ENCODE measurements around the gene SYT17.

SYT17 gene

GRCh38 chr16:19174478-19174877 lies 6.4 kb downstream of the SYT17 start:
- H3K4me1 ChIP-seq (ENCODE audit: control insufficient read depth, insufficient read depth, low read length): no peaks in the 10 kb centered on the region
- no peaks in the 10 kb centered on the region for H3K9me3 ChIP-seq (ENCODE audit: control insufficient read depth, insufficient read depth, low read length)
- H3K27ac ChIP-seq (ENCODE audit: low read depth, low read length): no peak overlapping the region
- H3K36me3 ChIP-seq (ENCODE audit: control insufficient read depth, insufficient read depth, low read length): no peaks in the 10 kb centered on the region
- H3K9ac ChIP-seq (ENCODE audit: low read depth, low read length): no peak overlapping the region
- no peak overlapping the region for H3K4me3 ChIP-seq (ENCODE audit: low read depth, low read length)
- H3K27me3 ChIP-seq (ENCODE audit: control insufficient read depth, insufficient read depth, low read length): peaks cover 7% of the 10 kb centered on the region

DNA sequence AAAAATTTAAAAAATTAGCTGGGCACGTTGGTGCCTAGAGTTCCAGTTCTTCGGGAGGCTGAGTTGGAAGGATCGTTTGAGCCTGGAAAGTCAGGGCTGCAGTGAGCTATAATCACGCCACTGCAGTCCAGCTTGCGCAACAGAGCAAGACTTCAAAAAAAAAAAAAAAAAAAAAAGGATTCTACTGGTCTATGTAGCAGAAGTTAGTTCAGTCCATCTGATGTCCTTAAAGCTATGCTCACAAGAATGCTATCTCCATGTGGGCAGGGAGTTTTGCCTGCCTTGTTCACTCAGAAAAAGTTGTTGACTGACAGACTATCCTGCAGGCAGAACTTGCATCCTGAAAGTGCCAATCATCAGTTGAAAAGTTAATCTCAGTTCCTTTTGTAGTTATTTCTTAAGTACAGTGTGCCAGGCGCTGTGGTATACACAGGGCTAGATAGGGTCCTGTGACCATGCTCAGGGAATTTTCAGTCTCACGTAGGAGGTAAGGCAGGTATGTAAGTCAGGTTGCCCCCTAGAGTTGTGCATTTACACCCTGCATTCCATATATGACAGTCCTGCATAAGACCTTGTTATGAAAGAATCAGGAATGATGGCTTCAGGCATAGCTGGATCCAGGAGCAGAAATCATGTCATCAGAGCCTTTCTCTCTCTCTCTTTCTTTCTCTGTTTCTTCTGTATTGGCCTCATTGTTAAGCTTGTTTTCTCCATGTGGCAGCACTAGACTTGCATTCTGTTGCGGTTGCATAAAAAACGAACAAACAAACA lies 7.6 kb downstream of the SYT17 start:
- Histone ChIP-seq H3K27ac (ENCODE audit: low read depth, low read length) (no peak overlapping the region), H3K4me1 (ENCODE audit: control insufficient read depth, insufficient read depth, low read length) (no peaks in the 10 kb centered on the region), H3K9me3 (ENCODE audit: control insufficient read depth, insufficient read depth, low read length) (no peaks in the 10 kb centered on the region), H3K36me3 (ENCODE audit: control insufficient read depth, insufficient read depth, low read length) (no peaks in the 10 kb centered on the region), H3K9ac (ENCODE audit: low read depth, low read length) (no peak overlapping the region), H3K27me3 (ENCODE audit: control insufficient read depth, insufficient read depth, low read length) (no peaks in the 10 kb centered on the region), H3K4me3 (ENCODE audit: low read depth, low read length) (no peak overlapping the region)

DNA sequence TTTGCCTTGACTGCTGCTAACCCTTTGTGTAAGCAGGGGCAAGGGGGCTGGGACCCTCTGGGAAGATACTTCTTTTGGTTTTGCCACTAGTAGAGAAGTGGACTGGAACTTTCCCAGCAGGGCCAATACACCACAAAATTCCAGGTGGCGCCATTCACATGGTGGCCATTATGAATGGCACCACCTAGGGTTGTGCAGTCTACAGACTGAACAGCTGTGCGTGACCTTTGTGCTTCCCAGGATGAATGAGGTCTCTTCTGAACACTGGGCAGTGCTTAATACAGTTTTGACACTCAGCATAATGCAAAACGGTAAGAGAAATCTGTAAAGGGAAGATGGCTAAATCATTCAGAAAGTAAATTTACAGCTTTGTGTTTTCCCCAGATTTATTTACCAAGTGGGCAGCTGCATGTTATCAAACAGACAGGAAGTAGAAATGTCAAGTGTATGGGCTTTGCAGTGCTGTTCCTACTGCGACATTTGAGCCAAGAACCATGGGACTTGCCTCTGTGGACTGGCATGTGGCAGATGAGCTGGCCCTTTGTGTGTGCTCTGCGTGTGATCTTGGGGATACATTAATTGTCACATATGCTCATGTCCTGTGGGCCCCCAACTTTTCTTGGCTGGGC lies 9.2 kb downstream of the SYT17 start:
- no peak overlapping the region for H3K4me3 ChIP-seq (ENCODE audit: low read depth, low read length)
- no peak overlapping the region for H3K27ac ChIP-seq (ENCODE audit: low read depth, low read length)
- H3K4me1 ChIP-seq (ENCODE audit: control insufficient read depth, insufficient read depth, low read length): no peaks in the 10 kb centered on the region
- H3K27me3 ChIP-seq (ENCODE audit: control insufficient read depth, insufficient read depth, low read length): no peaks in the 10 kb centered on the region
- H3K36me3 ChIP-seq (ENCODE audit: control insufficient read depth, insufficient read depth, low read length): no peaks in the 10 kb centered on the region
- no peaks in the 10 kb centered on the region for H3K9me3 ChIP-seq (ENCODE audit: control insufficient read depth, insufficient read depth, low read length)
- no peak overlapping the region for H3K9ac ChIP-seq (ENCODE audit: low read depth, low read length)

GRCh38 chr16:19179546-19180490 lies 11.8 kb downstream of the SYT17 start:
- Histone ChIP-seq H3K36me3 (ENCODE audit: control insufficient read depth, insufficient read depth, low read length) (no peaks in the 10 kb centered on the region; the same call in 1 of the 2 replicates), H3K27me3 (ENCODE audit: control insufficient read depth, insufficient read depth, low read length) (no peaks in the 10 kb centered on the region), H3K9ac (ENCODE audit: low read depth, low read length) (no peak overlapping the region), H3K27ac (ENCODE audit: low read depth, low read length) (no peak overlapping the region), H3K4me3 (ENCODE audit: low read depth, low read length) (no peak overlapping the region), H3K4me1 (ENCODE audit: control insufficient read depth, insufficient read depth, low read length) (0 out of 2 replicates have a peak, but pooled peaks cover 5% of the 10 kb centered on the region), H3K9me3 (ENCODE audit: control insufficient read depth, insufficient read depth, low read length) (no peaks in the 10 kb centered on the region)

DNA sequence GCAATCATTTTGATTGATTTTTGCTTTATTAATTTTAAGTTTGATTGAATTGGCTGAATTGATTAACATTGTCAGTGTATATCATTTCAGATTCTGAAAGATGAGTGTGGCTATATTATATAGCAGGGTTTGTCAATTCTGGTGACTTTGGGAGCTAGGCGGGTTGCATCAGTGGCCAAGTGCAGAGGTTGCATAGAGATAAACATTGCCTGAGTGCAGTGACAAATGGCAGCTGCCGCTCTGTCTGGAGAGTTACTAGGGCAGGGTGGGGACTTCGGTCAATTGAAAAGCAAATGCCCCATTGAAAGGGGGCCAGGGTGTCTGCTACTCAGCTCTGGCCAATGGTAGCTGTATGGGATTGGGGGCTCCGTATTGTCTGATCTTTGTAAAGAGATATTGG lies 12.7 kb downstream of the SYT17 start:
- Histone ChIP-seq H3K27ac (ENCODE audit: low read depth, low read length) (no peak overlapping the region), H3K9ac (ENCODE audit: low read depth, low read length) (no peak overlapping the region), H3K4me3 (ENCODE audit: low read depth, low read length) (no peak overlapping the region), H3K27me3 (ENCODE audit: control insufficient read depth, insufficient read depth, low read length) (no peaks in the 10 kb centered on the region), H3K9me3 (ENCODE audit: control insufficient read depth, insufficient read depth, low read length) (no peaks in the 10 kb centered on the region), H3K4me1 (ENCODE audit: control insufficient read depth, insufficient read depth, low read length) (peaks cover 8% of the 10 kb centered on the region; the same call in 1 of the 2 replicates), H3K36me3 (ENCODE audit: control insufficient read depth, insufficient read depth, low read length) (no peaks in the 10 kb centered on the region; the same call in 1 of the 2 replicates)

DNA sequence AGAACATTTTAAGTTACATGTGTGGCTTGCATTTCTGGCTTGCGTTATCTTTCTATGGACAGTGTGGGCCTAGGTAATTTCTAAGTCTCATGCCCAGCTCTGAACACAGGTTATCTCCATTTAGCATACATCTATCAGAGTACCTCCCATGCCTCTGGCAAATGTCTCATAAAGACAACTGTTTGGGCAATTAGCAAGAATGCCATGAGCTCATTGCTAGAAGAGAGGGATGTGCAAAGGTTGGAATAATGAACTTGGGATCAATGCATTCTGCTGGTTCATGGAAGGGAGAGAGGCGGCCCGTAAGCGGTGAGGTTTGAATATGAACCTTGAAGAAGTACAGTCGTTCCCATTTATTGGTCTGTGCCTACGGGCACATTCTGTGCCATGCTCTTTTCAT lies 14.4 kb downstream of the SYT17 start:
- Histone ChIP-seq H3K9ac (ENCODE audit: low read depth, low read length) (no peak overlapping the region), H3K4me1 (ENCODE audit: control insufficient read depth, insufficient read depth, low read length) (peaks cover 8% of the 10 kb centered on the region; the same call in 1 of the 2 replicates), H3K9me3 (ENCODE audit: control insufficient read depth, insufficient read depth, low read length) (no peaks in the 10 kb centered on the region), H3K27me3 (ENCODE audit: control insufficient read depth, insufficient read depth, low read length) (no peaks in the 10 kb centered on the region), H3K27ac (ENCODE audit: low read depth, low read length) (no peak overlapping the region), H3K36me3 (ENCODE audit: control insufficient read depth, insufficient read depth, low read length) (no peaks in the 10 kb centered on the region; the same call in 1 of the 2 replicates), H3K4me3 (ENCODE audit: low read depth, low read length) (no peak overlapping the region)

DNA sequence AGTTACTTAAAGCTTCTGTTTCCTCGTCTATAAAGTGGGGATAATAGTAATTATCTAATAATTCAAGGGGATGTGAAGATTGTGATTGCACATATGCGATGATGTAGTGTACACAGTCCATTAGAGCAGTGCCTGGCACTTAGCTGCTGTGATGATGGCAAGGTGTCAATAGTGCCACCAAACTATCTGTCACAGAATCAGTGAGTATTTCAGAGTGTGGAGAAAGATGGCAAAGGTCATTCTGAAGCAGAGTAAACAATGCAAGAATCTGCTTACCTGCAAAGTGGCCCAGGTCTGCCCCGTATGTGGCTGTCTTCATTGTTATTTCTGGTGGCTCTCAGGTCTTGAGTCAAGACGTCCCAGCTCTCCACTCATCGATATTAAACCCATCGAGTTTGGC lies 15.1 kb downstream of the SYT17 start:
- no peaks in the 10 kb centered on the region for H3K9me3 ChIP-seq (ENCODE audit: control insufficient read depth, insufficient read depth, low read length)
- H3K9ac ChIP-seq (ENCODE audit: low read depth, low read length): no peak overlapping the region
- no peak overlapping the region for H3K4me3 ChIP-seq (ENCODE audit: low read depth, low read length)
- H3K4me1 ChIP-seq (ENCODE audit: control insufficient read depth, insufficient read depth, low read length): peaks cover 8% of the 10 kb centered on the region; the same call in 1 of the 2 replicates
- H3K27ac ChIP-seq (ENCODE audit: low read depth, low read length): no peak overlapping the region
- no peaks in the 10 kb centered on the region for H3K27me3 ChIP-seq (ENCODE audit: control insufficient read depth, insufficient read depth, low read length)
- no peaks in the 10 kb centered on the region; the same call in none of the 2 replicates for H3K36me3 ChIP-seq (ENCODE audit: control insufficient read depth, insufficient read depth, low read length)

DNA sequence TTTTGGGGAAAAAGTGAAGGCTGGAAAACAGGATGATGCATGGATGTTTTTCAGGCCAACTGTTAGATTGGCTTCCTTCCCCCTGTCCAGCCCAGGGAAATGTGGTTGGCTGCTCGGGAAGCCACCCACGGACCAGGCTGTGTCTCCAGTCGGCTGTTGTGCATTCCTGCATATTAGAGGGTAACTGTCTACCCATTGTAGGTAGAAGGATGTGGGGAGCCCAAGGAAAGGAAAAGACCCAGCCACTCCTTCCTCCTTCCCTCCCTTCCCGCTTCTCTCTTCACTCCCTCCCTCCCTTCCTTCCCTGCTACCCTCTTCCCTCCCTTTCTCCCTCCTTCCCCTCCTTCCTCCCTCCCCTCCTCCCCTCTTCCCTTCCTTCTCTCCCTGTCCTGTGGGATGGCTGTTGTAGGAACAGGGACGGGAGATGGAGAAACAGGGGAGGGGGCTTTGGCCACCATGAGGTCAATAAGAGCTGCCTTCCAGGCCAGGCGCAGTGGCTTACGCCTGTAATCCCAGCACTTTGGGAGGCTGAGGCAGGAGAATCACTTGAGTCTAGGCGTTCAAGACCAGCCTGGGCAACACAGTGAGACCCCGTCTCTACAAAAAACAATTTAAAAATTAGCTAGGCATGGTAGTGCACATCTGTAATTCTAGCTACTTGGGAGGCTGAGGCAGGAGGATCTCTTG lies 16.9 kb downstream of the SYT17 start:
- H3K4me1 ChIP-seq (ENCODE audit: control insufficient read depth, insufficient read depth, low read length): peaks cover 8% of the 10 kb centered on the region; the same call in 1 of the 2 replicates
- H3K27me3 ChIP-seq (ENCODE audit: control insufficient read depth, insufficient read depth, low read length): no peaks in the 10 kb centered on the region
- H3K27ac ChIP-seq (ENCODE audit: low read depth, low read length): peak overlapping the region; percentile 2
- H3K9ac ChIP-seq (ENCODE audit: low read depth, low read length): no peak overlapping the region
- H3K36me3 ChIP-seq (ENCODE audit: control insufficient read depth, insufficient read depth, low read length): no peaks in the 10 kb centered on the region; the same call in none of the 2 replicates
- H3K9me3 ChIP-seq (ENCODE audit: control insufficient read depth, insufficient read depth, low read length): no peaks in the 10 kb centered on the region
- H3K4me3 ChIP-seq (ENCODE audit: low read depth, low read length): no peak overlapping the region

DNA sequence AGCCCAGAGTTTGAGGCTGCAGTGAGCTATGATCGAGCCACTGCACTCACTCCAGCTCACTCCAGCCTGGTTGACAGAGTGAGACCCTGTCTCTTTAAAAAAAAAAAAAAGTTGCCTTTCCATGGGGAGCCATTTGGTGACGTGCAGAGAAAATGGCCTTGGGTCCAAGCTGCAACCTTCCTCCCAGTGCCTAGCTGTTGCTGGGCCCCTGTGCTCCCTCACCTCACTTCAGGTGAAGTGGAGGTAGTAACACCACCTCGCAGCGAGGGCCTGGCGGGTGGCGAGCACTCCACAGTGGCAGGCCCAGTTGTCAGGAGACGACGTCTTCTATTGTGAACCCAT lies 17.4 kb downstream of the SYT17 start:
- Histone ChIP-seq H3K4me3 (ENCODE audit: low read depth, low read length) (no peak overlapping the region), H3K9me3 (ENCODE audit: control insufficient read depth, insufficient read depth, low read length) (no peaks in the 10 kb centered on the region), H3K36me3 (ENCODE audit: control insufficient read depth, insufficient read depth, low read length) (no peaks in the 10 kb centered on the region; the same call in none of the 2 replicates), H3K27me3 (ENCODE audit: control insufficient read depth, insufficient read depth, low read length) (no peaks in the 10 kb centered on the region), H3K4me1 (ENCODE audit: control insufficient read depth, insufficient read depth, low read length) (peaks cover 8% of the 10 kb centered on the region; the same call in 1 of the 2 replicates), H3K9ac (ENCODE audit: low read depth, low read length) (no peak overlapping the region), H3K27ac (ENCODE audit: low read depth, low read length) (no peak overlapping the region)

DNA sequence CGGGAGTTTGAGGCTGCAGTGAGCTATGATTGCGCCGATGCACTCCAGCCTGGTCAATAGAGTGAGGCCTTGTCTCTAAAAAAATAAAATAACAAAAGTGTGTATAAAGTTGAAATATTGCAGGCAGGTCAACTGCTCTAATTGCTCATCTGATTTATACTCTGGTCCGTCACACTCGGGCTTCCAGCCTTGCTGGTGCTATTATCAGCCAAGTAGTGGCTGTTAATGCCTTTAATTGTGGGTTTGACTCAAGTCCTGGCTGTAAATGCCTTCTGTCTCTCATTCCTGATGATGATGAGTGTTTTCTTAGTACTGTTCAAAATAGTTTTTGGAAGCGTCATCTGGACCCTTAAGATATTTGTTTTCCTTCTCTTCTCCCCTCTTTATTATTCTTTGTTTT lies 18.4 kb downstream of the SYT17 start:
- Histone ChIP-seq H3K4me1 (ENCODE audit: control insufficient read depth, insufficient read depth, low read length) (peaks cover 8% of the 10 kb centered on the region; the same call in 1 of the 2 replicates), H3K27ac (ENCODE audit: low read depth, low read length) (no peak overlapping the region), H3K36me3 (ENCODE audit: control insufficient read depth, insufficient read depth, low read length) (no peaks in the 10 kb centered on the region; the same call in none of the 2 replicates), H3K4me3 (ENCODE audit: low read depth, low read length) (no peak overlapping the region), H3K27me3 (ENCODE audit: control insufficient read depth, insufficient read depth, low read length) (no peaks in the 10 kb centered on the region), H3K9ac (ENCODE audit: low read depth, low read length) (no peak overlapping the region), H3K9me3 (ENCODE audit: control insufficient read depth, insufficient read depth, low read length) (no peaks in the 10 kb centered on the region)
